GM12878 (cell line): ENCODE data around the gene RBMS3. TPM values are rescaled to one million over a fixed set of nuclear protein-coding genes. Genes with fewer than 3 reads are reported as not detected.

Experiments
- ATAC-seq: fragments of 200-7000 bp; cut with Tn5 transposase; 3 replicates; pipeline ENCODE4 v1.9.1; 2020; ENCODE audit warnings: mild to moderate bottlenecking, moderate library complexity
- BruUV-seq: library from RNA; stranded (reverse); fragments of 400-500 nt; replicated peaks from 2 replicates; lab custom pipeline; 2021; lab: Mats Ljungman, UMichigan
- CTCF ChIA-PET: fragments of 300-600 bp; sonication (Branson Sonifier 250); formaldehyde crosslinking; extraction: SDS; loops from one replicate; lab custom pipeline; 2021; ENCODE audit warnings: inconsistent platforms; lab: Yijun Ruan, JAX
- POLR2A ChIA-PET: fragments of 350-600 bp; formaldehyde crosslinking; extraction: SDS; loops from one replicate; lab custom pipeline; 2021; ENCODE audit warnings: inconsistent platforms; lab: Charles Lee
- RAD21 ChIA-PET: fragments of 300-600 bp; sonication (Branson Sonifier 250); formaldehyde crosslinking; loops from one replicate; lab custom pipeline; 2023; ENCODE audit warnings: antibody characterized with exemption; ENCODE audit not compliant: unreplicated experiment; lab: Charles Lee
- SMC1A ChIA-PET: fragments of 300-600 bp; sonication (Branson Sonifier 250); formaldehyde crosslinking; loops from one replicate; lab custom pipeline; 2023; ENCODE audit not compliant: unreplicated experiment, uncharacterized antibody; lab: Charles Lee
- DNase-seq: peaks from one replicate; pipeline ENCODE4 v3.0.0-alpha.2; 2011; ENCODE audit warnings: low read depth, low spot score
- FAIRE-seq: peaks from 3 replicates; lab custom pipeline; 2011; peaks lifted over from hg19 to GRCh38; lab: Jason Lieb, UNC
- H2AFZ ChIP-seq: 2 replicates; pipeline ENCODE4 v1.6.0; 2011; ENCODE audit warnings: low read depth, low read length, control low read depth; ENCODE audit not compliant: control insufficient read depth
- H3K27ac ChIP-seq: 2 replicates; pipeline ENCODE4 v1.5.1; 2011; ENCODE audit warnings: control low read depth; ENCODE audit not compliant: control insufficient read depth, insufficient read depth
- H3K27me3 ChIP-seq, 2 experiments: replicated peaks in 1 of 2; 2 replicates each; pipeline versions ENCODE4 v1.6.0 to v1.6.1; 2011; ENCODE audit warnings: low read length in 1 of 2; ENCODE audit not compliant: control insufficient read depth in 2 of 2, insufficient read depth in 2 of 2
- H3K36me3 ChIP-seq, 2 experiments: 2 replicates each; pipeline ENCODE4 v1.5.1; 2011; ENCODE audit warnings: low read length in 1 of 2; ENCODE audit not compliant: control insufficient read depth in 2 of 2, insufficient read depth in 2 of 2
- H3K4me1 ChIP-seq: 2 replicates; pipeline ENCODE4 v1.6.1; 2011; ENCODE audit warnings: mild to moderate bottlenecking, low read length, moderate library complexity, mixed read lengths; ENCODE audit not compliant: control insufficient read depth, insufficient read depth
- H3K4me2 ChIP-seq: 2 replicates; pipeline ENCODE4 v1.6.0; 2011; ENCODE audit warnings: control low read depth; ENCODE audit not compliant: control insufficient read depth, insufficient read depth
- H3K4me3 ChIP-seq: fragments of 200-600 bp; sonication (generic); 2 replicates; pipeline ENCODE4 v1.5.1; 2016
- H3K79me2 ChIP-seq: 2 replicates; pipeline ENCODE4 v1.6.0; 2011; ENCODE audit warnings: low read length; ENCODE audit not compliant: control insufficient read depth, insufficient read depth
- H3K9ac ChIP-seq: 2 replicates; pipeline ENCODE4 v1.8.0; 2011; ENCODE audit warnings: low read length, control low read depth, mixed read lengths; ENCODE audit not compliant: control insufficient read depth, insufficient read depth
- H3K9me3 ChIP-seq: replicated peaks from 3 replicates; pipeline ENCODE4 v1.5.1; 2011; ENCODE audit warnings: mild to moderate bottlenecking, low read length; ENCODE audit not compliant: control insufficient read depth, insufficient read depth
- H4K20me1 ChIP-seq: 2 replicates; pipeline ENCODE4 v1.6.0; 2011; ENCODE audit not compliant: control insufficient read depth, insufficient read depth
- ATF2 ChIP-seq: IDR thresholded peaks from 2 replicates; pipeline ENCODE4 v1.6.1; 2012; ENCODE audit warnings: low read length, inconsistent platforms
- EGR1 ChIP-seq, 2 experiments: IDR thresholded peaks; 1 replicate in 1 of 2; 2 replicates in 1 of 2; pipeline ENCODE4 v1.6.1; 2011 to 2012; ENCODE audit warnings: low read depth in 2 of 2, low read length in 2 of 2, borderline replicate concordance in 1 of 2, mild to moderate bottlenecking in 1 of 2, moderate library complexity in 1 of 2
- ETV6 ChIP-seq, 2 experiments: fragments of 450-650 bp in 1 of 2; IDR thresholded peaks in 1 of 2; conservative IDR thresholded peaks in 1 of 2; 2 replicates each; pipeline ENCODE4 v1.6.1; 2014; ENCODE audit warnings: antibody characterized with exemption in 1 of 2, borderline replicate concordance in 1 of 2, low read depth in 1 of 2, mild to moderate bottlenecking in 1 of 2, moderate library complexity in 1 of 2
- FOS ChIP-seq: IDR thresholded peaks from 3 replicates; pipeline ENCODE4 v1.6.1; 2011; ENCODE audit warnings: borderline replicate concordance; ENCODE audit not compliant: insufficient read length; ENCODE audit errors: extremely low read depth
- GATAD2B ChIP-seq: fragments of 450-650 bp; conservative IDR thresholded peaks from 2 replicates; pipeline ENCODE4 v1.6.1; 2017; ENCODE audit warnings: low read depth, mild to moderate bottlenecking, moderate library complexity
- HCFC1 ChIP-seq: fragments of 150-350 bp; IDR thresholded peaks from 2 replicates; pipeline ENCODE4 v1.6.1; 2014; ENCODE audit warnings: low read length
- HDGF ChIP-seq: fragments of 450-650 bp; IDR thresholded peaks from 2 replicates; pipeline ENCODE4 v1.6.1; 2016; ENCODE audit warnings: antibody characterized with exemption
- MEF2B ChIP-seq: fragments of 450-650 bp; IDR thresholded peaks from 2 replicates; pipeline ENCODE4 v1.6.1; 2018; ENCODE audit warnings: mild to moderate bottlenecking, moderate library complexity; ENCODE audit not compliant: partially characterized antibody, poor library complexity, severe bottlenecking
- NKRF ChIP-seq: fragments of 450-650 bp; conservative IDR thresholded peaks from 2 replicates; pipeline ENCODE4 v1.6.1; 2017; ENCODE audit warnings: mild to moderate bottlenecking, moderate library complexity
- RAD21 ChIP-seq: IDR thresholded peaks from 2 replicates; pipeline ENCODE4 v1.6.1; 2011; ENCODE audit warnings: mild to moderate bottlenecking, low read depth, low read length, moderate library complexity; ENCODE audit not compliant: insufficient read depth
- SIX5 ChIP-seq: IDR thresholded peaks from 2 replicates; pipeline ENCODE4 v1.6.1; 2011; ENCODE audit warnings: mild to moderate bottlenecking, low read depth, low read length, moderate library complexity; ENCODE audit not compliant: severe bottlenecking
- SPI1 ChIP-seq: IDR thresholded peaks from 2 replicates; pipeline ENCODE4 v1.6.1; 2011; ENCODE audit warnings: low read depth, mild to moderate bottlenecking, low read length, moderate library complexity, borderline replicate concordance; ENCODE audit not compliant: insufficient read depth
- ZNF24 ChIP-seq: fragments of 450-650 bp; IDR thresholded peaks from 2 replicates; pipeline ENCODE4 v1.6.1; 2017; ENCODE audit warnings: antibody characterized with exemption, mild to moderate bottlenecking
- ZZZ3 ChIP-seq: IDR thresholded peaks from 2 replicates; pipeline ENCODE4 v1.6.1; 2011; ENCODE audit warnings: low read depth; ENCODE audit not compliant: control insufficient read depth, insufficient read length
- whole genome bisulfite sequencing: methylation state at CpG from one replicate; pipeline ENCODE4 v1.1.6; 2016; ENCODE audit warnings: low lambda C conversion rate; ENCODE audit not compliant: insufficient replicate concordance, insufficient coverage; ENCODE audit errors: missing lambda C conversion rate; 5-methylcytosine and 5-hydroxymethylcytosine counted together
- in situ Hi-C: fragments of 300-500 bp; cut with MboI; formaldehyde crosslinking; loops from 9 replicates; pipeline ENCODE4 v1.14.3; 2018; ENCODE audit warnings: mixed read lengths
- intact Hi-C: fragments of 100-400 bp; cut with micrococcal nuclease; formaldehyde crosslinking; loops from one replicate; pipeline ENCODE4 v1.14.2; 2022; ENCODE audit not compliant: unreplicated experiment
- polyA plus RNA-seq, 11 experiments: library from polyadenylated mRNA; depleted of rRNA in 4 of 11; unstranded in 6 of 11; stranded (reverse) in 5 of 11; fragments of >200 nt; fragmentation: Nextera tagmentation in 4 of 11; fragmentation: Illumina TruSeq in 1 of 11; extraction: Ambion mirVana in 4 of 11; extraction: Trizol in 1 of 11; gene quantifications; 1 replicate in 1 of 11; 2 replicates in 10 of 11; pipeline versions ENCODE4 v1.2.1 to v1.2.3, GENCODE V29; 2011 to 2016; ENCODE audit warnings: inconsistent platforms in 2 of 11, missing spikeins in 2 of 11, low read depth in 1 of 11
- total RNA-seq, 4 experiments: library from RNA; depleted of rRNA in 3 of 4; stranded (reverse); fragments of >200 nt in 3 of 4; fragmentation: Illumina TruSeq in 1 of 4; extraction: Trizol in 1 of 4; gene quantifications; 2 replicates each; pipeline versions ENCODE4 v1.2.1 to v1.2.3, GENCODE V29; 2013 to 2021

The RBMS3 gene
- total and polyA plus RNA-seq, 10 of the 15 experiments (the other 5 are each of a cell fraction or from before 2014, with no cell fraction given) = 0.79 to 4.7 (median 3.1) TPM

GRCh38 chr3:29802057-29802456 lies 521.2 kb downstream of the RBMS3 start:
- no peak overlapping the region for H3K27ac ChIP-seq
- in situ Hi-C loops = no loop called here
- ChIA-PET CTCF (interaction anchor here (1.3 kb wide), 1 partner anchor 9 kb away, joined by 4 read pairs; no protein-coding TSS in a partner anchor), SMC1A (no interaction called here), POLR2A (no interaction called here), RAD21 (no interaction called here)
- no peaks in the 10 kb centered on the region for H3K27me3 ChIP-seq
- H4K20me1 ChIP-seq = no peaks in the 10 kb centered on the region
- no peak for ATAC-seq
- 47% methylated on average over 4 of the region's 4 CpGs for WGBS
- DNase-seq = no peak
- no peak overlapping the region for H2AFZ ChIP-seq
- intact Hi-C loops = no loop called here
- FAIRE-seq = no peak
- no peaks in the 10 kb centered on the region for H3K9me3 ChIP-seq
- H3K4me1 ChIP-seq = no peaks in the 10 kb centered on the region
- no peaks in the 10 kb centered on the region for H3K36me3 ChIP-seq
- H3K9ac ChIP-seq = no peak overlapping the region
- H3K4me3 ChIP-seq = no peak overlapping the region
- BruUV-seq = no TSS peak
- no peak overlapping the region for H3K4me2 ChIP-seq
- TF ChIP-seq GATAD2B (no peak), EGR1 (IDR thresholded peaks at IDR 0.05; ENCODE audit: borderline replicate concordance in 1 of 2, low read depth in 2 of 2, low read length in 2 of 2) (no peak), ZZZ3 (no peak), HCFC1 (no peak), ATF2 (no peak), HDGF (no peak), FOS (no peak), MEF2B (no peak), RAD21 (no peak), ZNF24 (no peak), NKRF (no peak), ETV6 (conservative IDR thresholded peaks at IDR 0.05 in 1 of 2, IDR thresholded peaks at IDR 0.05 in 1 of 2; ENCODE audit: borderline replicate concordance in 1 of 2, low read depth in 1 of 2) (no peak), SPI1 (no peak), SIX5 (no peak)
- no peaks in the 10 kb centered on the region for H3K79me2 ChIP-seq
